CD4-positive, alpha-beta T cell (primary cell): ENCODE results near the gene CAMK2B. TPM values are rescaled to one million over a fixed set of nuclear protein-coding genes. Genes with fewer than 3 reads are reported as not detected.

ENCODE experiments used
- ATAC-seq: fragments of 200-7000 bp; cut with Tn5 transposase; one replicate; pipeline ENCODE4 v1.10.0; 2022; ENCODE audit warnings: mild to moderate bottlenecking; ENCODE audit not compliant: poor library complexity
- CTCF ChIA-PET: fragments of 350-600 bp; sonication (Branson Sonifier 250); formaldehyde crosslinking; loops from one replicate; lab custom pipeline; 2021; ENCODE audit warnings: antibody characterized with exemption, inconsistent platforms; lab: Charles Lee
- POLR2A ChIA-PET: fragments of 350-600 bp; sonication (Branson Sonifier 250); formaldehyde crosslinking; loops from one replicate; lab custom pipeline; 2021; ENCODE audit warnings: antibody characterized with exemption, inconsistent platforms; lab: Charles Lee
- DNase-seq, 14 experiments: peaks; one replicate each; pipeline ENCODE4 v3.0.0-alpha.2; 2013 to 2020; ENCODE audit warnings: mixed read lengths in 2 of 14
- H3K27ac ChIP-seq, 2 donors: one replicate each; pipeline versions ENCODE4 v1.5.1 to v1.7.0; 2013; ENCODE audit warnings: low read length in 2 of 2, low read depth in 1 of 2, mild to moderate bottlenecking in 1 of 2
- H3K27me3 ChIP-seq, 2 experiments: 1 replicate in 1 of 2; 2 replicates in 1 of 2; pipeline versions ENCODE4 v1.6.1 to v1.7.0; 2013; ENCODE audit warnings: low read length in 2 of 2, control low read depth in 1 of 2, mild to moderate bottlenecking in 1 of 2, moderate library complexity in 1 of 2; ENCODE audit not compliant: insufficient read depth in 2 of 2, control insufficient read depth in 1 of 2
- H3K36me3 ChIP-seq: one replicate; pipeline ENCODE4 v1.6.1; 2013; ENCODE audit warnings: low read length, control low read depth; ENCODE audit not compliant: insufficient read depth
- H3K4me1 ChIP-seq: one replicate; pipeline ENCODE4 v1.6.1; 2013; ENCODE audit warnings: low read length, control low read depth; ENCODE audit not compliant: insufficient read depth
- H3K4me3 ChIP-seq: one replicate; pipeline ENCODE4 v1.5.1; 2013; ENCODE audit warnings: mild to moderate bottlenecking, low read length, moderate library complexity
- H3K9me3 ChIP-seq, 2 experiments: 1 replicate in 1 of 2; 2 replicates in 1 of 2; pipeline versions ENCODE4 v1.6.1 to v1.7.0; 2013; ENCODE audit warnings: low read length in 2 of 2, mild to moderate bottlenecking in 2 of 2, control low read depth in 1 of 2, moderate library complexity in 1 of 2; ENCODE audit not compliant: control insufficient read depth in 1 of 2, insufficient read depth in 1 of 2
- H3K27ac Mint-ChIP-seq: one replicate; pipeline ENCODE4 v1.8.0; 2020; ENCODE audit warnings: mixed read lengths
- H3K27me3 Mint-ChIP-seq: one replicate; pipeline ENCODE4 v1.8.0; 2021; ENCODE audit warnings: mixed read lengths
- H3K36me3 Mint-ChIP-seq: one replicate; pipeline ENCODE4 v1.8.0; 2021; ENCODE audit warnings: low read depth, mixed read lengths
- H3K4me1 Mint-ChIP-seq: one replicate; pipeline ENCODE4 v1.8.0; 2021; ENCODE audit warnings: low read depth, mixed read lengths
- H3K4me3 Mint-ChIP-seq: one replicate; pipeline ENCODE4 v1.8.0; 2020; ENCODE audit warnings: mild to moderate bottlenecking, mixed read lengths
- H3K9me3 Mint-ChIP-seq: one replicate; pipeline ENCODE4 v1.8.0; 2020; ENCODE audit warnings: mixed read lengths
- CTCF ChIP-seq: fragments of 200-600 bp; IDR thresholded peaks from one replicate; pipeline ENCODE4 v1.8.0; 2022; ENCODE audit warnings: antibody characterized with exemption, mild to moderate bottlenecking
- intact Hi-C, 2 experiments: fragments of 100-400 bp; cut with DNase I in 1 of 2; cut with micrococcal nuclease in 1 of 2; formaldehyde crosslinking; loops; one replicate each; pipeline versions ENCODE4 v1.15.1 to v1.9.0; 2023 to 2025; cut with DNase I, micrococcal nuclease
- total RNA-seq, 174 experiments: library from RNA in 2 of 174; stranded (reverse) in 2 of 174; gene quantifications; one replicate each; pipeline ENCODE4 v1.2.3 and lab custom pipeline; 2021 to 2026

The CAMK2B gene
- total RNA-seq, 2 experiments from 2014 or later = not detected

- no peaks in the 10 kb centered on the region for H3K4me1 ChIP-seq
- H3K36me3 ChIP-seq = peaks cover 73% of the 10 kb centered on the region
- H3K27me3 Mint-ChIP-seq = no peaks in the 10 kb centered on the region
- no peak for TF ChIP-seq CTCF
- H3K36me3 Mint-ChIP-seq = peaks cover 71% of the 10 kb centered on the region
- H3K9me3 ChIP-seq = no peaks in the 10 kb centered on the region
- no peaks in the 10 kb centered on the region for H3K9me3 Mint-ChIP-seq
- no peak overlapping the region for H3K4me3 Mint-ChIP-seq
- intact Hi-C loops = no loop called here
- H3K27me3 ChIP-seq = no peaks in the 10 kb centered on the region
- H3K27ac ChIP-seq = no peak overlapping the region
- CTCF ChIA-PET = no interaction called here
- DNase-seq = no peak
- H3K4me3 ChIP-seq = no peak overlapping the region
- POLR2A ChIA-PET = no interaction called here
- H3K27ac Mint-ChIP-seq = no peak overlapping the region
- ATAC-seq = no peak
- no peaks in the 10 kb centered on the region for H3K4me1 Mint-ChIP-seq
Observed at GRCh38 chr7:44211126-44211675, 114.2 kb downstream of the CAMK2B start.

- H3K4me3 ChIP-seq = no peak overlapping the region
- no peaks in the 10 kb centered on the region for H3K4me1 ChIP-seq
- no peaks in the 10 kb centered on the region for H3K27me3 ChIP-seq
- no peak for TF ChIP-seq CTCF
- DNase-seq = no peak
- H3K27ac ChIP-seq = no peak overlapping the region
- ATAC-seq = no peak
- Mint-ChIP-seq H3K27me3 (no peaks in the 10 kb centered on the region), H3K27ac (peak overlapping the region; percentile 21), H3K36me3 (peaks cover 80% of the 10 kb centered on the region), H3K9me3 (no peaks in the 10 kb centered on the region), H3K4me3 (no peak overlapping the region), H3K4me1 (no peaks in the 10 kb centered on the region)
- intact Hi-C loops = no loop called here
- ChIA-PET CTCF (no interaction called here), POLR2A (no interaction called here)
- H3K36me3 ChIP-seq = peaks cover 84% of the 10 kb centered on the region
- H3K9me3 ChIP-seq = no peaks in the 10 kb centered on the region
Observed at GRCh38 chr7:44210107-44210506, 115.3 kb downstream of the CAMK2B start.

- peaks cover 18% of the 10 kb centered on the region for H3K4me1 Mint-ChIP-seq
- Histone ChIP-seq H3K4me1 (peaks cover 5% of the 10 kb centered on the region), H3K27ac (no peak overlapping the region), H3K4me3 (no peak overlapping the region), H3K27me3 (no peaks in the 10 kb centered on the region), H3K36me3 (peaks cover 93% of the 10 kb centered on the region), H3K9me3 (no peaks in the 10 kb centered on the region)
- intact Hi-C loops = no loop called here
- ATAC-seq (no peak), DNase-seq (no peak)
- ChIA-PET CTCF (no interaction called here), POLR2A (no interaction called here)
- H3K27me3 Mint-ChIP-seq = no peaks in the 10 kb centered on the region
- no peak overlapping the region for H3K27ac Mint-ChIP-seq
- no peak overlapping the region for H3K4me3 Mint-ChIP-seq
- TF ChIP-seq CTCF = no peak
- H3K9me3 Mint-ChIP-seq = no peaks in the 10 kb centered on the region
- peaks cover 89% of the 10 kb centered on the region for H3K36me3 Mint-ChIP-seq
Observed at GRCh38 chr7:44208085-44208484, 117.3 kb downstream of the CAMK2B start.
